Heart right ventricle (tissue), 16 donors: Measurements from ENCODE around the gene SLC12A3. TPM values are rescaled to one million over a fixed set of nuclear protein-coding genes. Genes with fewer than 3 reads are reported as not detected.

Source experiments
- ATAC-seq, 8 donors: fragments of 200-7000 bp; cut with Tn5 transposase; one replicate each; pipeline ENCODE4 v1.9.1; 2020; ENCODE audit warnings: mild to moderate bottlenecking in 8 of 8, moderate library complexity in 8 of 8, moderate number of reproducible peaks in 1 of 8
- DNase-seq, 2 donors: peaks; one replicate each; pipeline ENCODE4 v3.0.0-alpha.2; 2020
- H3K27ac ChIP-seq, 10 donors: fragments of 200-600 bp; sonication (generic) in 2 of 10; one replicate each; pipeline versions ENCODE4 v1.5.0 to v1.8.0; 2020 to 2022; ENCODE audit warnings: mild to moderate bottlenecking in 3 of 10
- H3K27me3 ChIP-seq, 7 donors: fragments of 200-600 bp; one replicate each; pipeline ENCODE4 v1.8.0; 2021 to 2022; ENCODE audit warnings: mild to moderate bottlenecking in 2 of 7
- H3K36me3 ChIP-seq, 9 donors: fragments of 200-600 bp; sonication (generic) in 1 of 9; one replicate each; pipeline versions ENCODE4 v1.5.0 to v1.8.0; 2020 to 2022; ENCODE audit warnings: mild to moderate bottlenecking in 2 of 9
- H3K4me1 ChIP-seq, 9 donors: fragments of 200-600 bp; sonication (generic) in 1 of 9; one replicate each; pipeline versions ENCODE4 v1.5.0 to v1.8.0; 2020 to 2022; ENCODE audit warnings: mild to moderate bottlenecking in 4 of 9
- H3K4me3 ChIP-seq, 10 donors: fragments of 200-600 bp; sonication (generic) in 2 of 10; one replicate each; pipeline versions ENCODE4 v1.5.0 to v1.8.0; 2020 to 2022; ENCODE audit warnings: mild to moderate bottlenecking in 7 of 10, moderate library complexity in 2 of 10
- H3K9me3 ChIP-seq, 11 donors: fragments of 200-600 bp in 10 of 11; sonication (generic) in 2 of 11; one replicate each; pipeline versions ENCODE4 v1.5.0 to v1.8.0; 2013 to 2022; ENCODE audit warnings: mild to moderate bottlenecking in 2 of 11, control low read depth in 1 of 11, moderate library complexity in 1 of 11
- WGBS, 2 donors: extraction: QIAGEN DNeasy Blood & Tissue Kit; methylation state at CpG; one replicate each; pipeline ENCODE4 v1.1.7; 2013; ENCODE audit warnings: inconsistent platforms in 1 of 2; 5-methylcytosine and 5-hydroxymethylcytosine counted together
- intact Hi-C, 10 donors: fragments of 100-400 bp; cut with DNase I; formaldehyde crosslinking; loops; one replicate each; pipeline versions ENCODE4 v1.11.1 to v1.14.2; 2022
- polyA plus RNA-seq, 2 donors: library from polyadenylated mRNA; stranded (reverse); fragments of 200-250 nt; gene quantifications; one replicate each; pipeline ENCODE4 v1.2.3, GENCODE V29; 2013
- total RNA-seq, 10 donors: library from RNA; stranded (reverse); fragmentation: NEBNext Ultra II Directional in 3 of 10; extraction: Animal tissue kit (Norgen Biotek cat#: 25700) in 3 of 10; gene quantifications; one replicate each; pipeline versions ENCODE4 v1.2.1 to v1.2.4, GENCODE V29; 2021 to 2023
- TF ChIP-seq, protein P1 (sequence below), 9 donors: fragments of 200-600 bp; sonication (generic) in 2 of 9; IDR thresholded peaks; one replicate each; pipeline versions ENCODE4 v1.5.0 to v1.8.0; 2021 to 2022; ENCODE audit warnings: antibody characterized with exemption in 9 of 9, mild to moderate bottlenecking in 5 of 9, moderate library complexity in 1 of 9
- donor health status: Arrhythmogenic right ventricular cardiomyopathy.
- donor health status: ischemic (EF 13 %, LVEDD 7.1; RV severe dilation, severe dysfunction).
- donor health status: healthy with polysubstance abuse.
- donor health status: DM: no; HTN: yes; CAD: no.
- donor health status: DM: no; HTN: no; CAD: no.
- donor health status: ischemic (EF 25% LVEDD 6.9; RV normal size, moderate dysfunction).
- donor health status: ischemic (EF 25% LVEDD 5.7; RV mildly dilated, moderate dysfunction).
- donor health status: healthy.
- donor health status: DM: yes; HTN: yes; CAD: no.
- donor health status: Ischemic cardiomyopathy.
- donor health status: ischemic (EF 35%, LVEDD 5.7; RV mildly dilated, moderate dysfunction).
- donor health status: nonischemic (EF 11% LVEDD 7.7; RV severe dilation, severe dysfunction).
- donor health status: DM: yes; HTN: yes; CAD: no.
- donor health status: PGD.
- donor health status: ischemic (EF 29% LVEDD 5.4; RV normal size, mild dysfunction).
- donor health status: nonischemic (EF 23%, LVEDD 6.1; RV moderate dilation, normal function).

Gene SLC12A3
- total and polyA plus RNA-seq, 12 donors = not detected

DNA sequence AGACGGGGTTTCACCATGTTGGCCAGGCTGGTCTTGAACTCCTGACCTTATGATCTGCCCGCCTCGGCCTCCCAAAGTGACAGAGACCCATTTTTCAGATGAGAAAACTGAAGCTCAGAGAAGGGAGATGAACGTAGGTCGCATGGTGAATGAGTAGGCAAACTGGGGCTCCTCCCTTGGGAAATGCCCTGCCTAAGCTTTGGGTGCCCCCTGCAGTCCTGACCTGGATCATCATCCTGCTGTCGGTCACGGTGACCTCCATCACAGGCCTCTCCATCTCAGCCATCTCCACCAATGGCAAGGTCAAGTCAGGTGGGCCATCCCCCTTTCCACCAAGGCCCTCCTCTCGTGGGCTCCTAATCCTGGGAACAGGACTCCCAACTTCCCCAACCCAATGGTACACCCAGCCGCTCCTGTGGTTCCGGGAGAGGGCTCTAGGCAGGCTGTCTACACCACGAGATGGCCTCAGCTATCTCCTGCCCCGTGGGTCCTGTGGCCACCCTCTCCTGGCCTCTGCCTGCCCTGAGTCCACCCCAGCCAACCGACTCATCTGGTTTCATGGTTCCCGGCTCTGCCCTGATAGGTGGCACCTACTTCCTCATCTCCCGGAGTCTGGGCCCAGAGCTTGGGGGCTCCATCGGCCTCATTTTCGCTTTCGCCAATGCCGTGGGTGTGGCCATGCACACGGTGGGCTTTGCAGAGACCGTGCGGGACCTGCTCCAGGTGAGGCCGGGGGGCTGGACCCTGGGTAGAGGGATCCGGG, 4.7 kb downstream of the SLC12A3 start:
- 87 to 88% methylated on average over 24 of the region's 24 CpGs for WGBS, 2 donors
- no peak for DNase-seq
- intact Hi-C loops = loop anchor here (5.0 to 10.0 kb wide), 13 partner anchors 48 to 298 kb away; partner anchors contain the start of gene HERPUD1 (in 2 of the 10)

DNA sequence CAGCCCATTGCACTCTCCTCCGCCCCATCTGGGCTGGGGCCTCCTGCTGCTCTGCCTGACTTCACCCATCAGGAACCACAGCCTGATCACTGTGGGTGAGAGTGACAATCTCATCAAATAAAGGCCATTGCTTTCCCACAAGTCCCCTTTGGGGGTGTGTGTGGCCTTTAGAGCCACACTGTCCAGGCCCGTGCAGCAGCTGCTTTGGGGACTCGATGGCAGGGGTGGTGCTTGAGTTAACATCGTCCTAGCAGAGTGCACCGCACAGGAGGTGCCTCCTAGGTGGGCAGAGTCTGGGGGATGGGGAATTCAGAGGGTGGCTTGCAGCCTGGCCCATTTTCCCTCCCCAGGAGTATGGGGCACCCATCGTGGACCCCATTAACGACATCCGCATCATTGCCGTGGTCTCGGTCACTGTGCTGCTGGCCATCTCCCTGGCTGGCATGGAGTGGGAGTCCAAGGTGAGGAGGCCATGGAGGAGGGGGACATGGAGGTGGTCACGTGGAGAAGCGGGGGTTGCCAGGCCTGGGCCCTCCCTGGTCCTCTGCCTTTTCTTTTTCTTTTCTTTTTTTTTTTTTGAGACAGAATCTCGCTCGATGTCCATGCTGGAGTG, 5.4 kb downstream of the SLC12A3 start:
- H3K36me3 ChIP-seq = no peaks in the 10 kb centered on the region
- ATAC-seq (no peak), DNase-seq (no peak)
- H3K9me3 ChIP-seq = no peaks in the 10 kb centered on the region
- no peak overlapping the region for H3K27ac ChIP-seq
- TF ChIP-seq, protein P1, sequence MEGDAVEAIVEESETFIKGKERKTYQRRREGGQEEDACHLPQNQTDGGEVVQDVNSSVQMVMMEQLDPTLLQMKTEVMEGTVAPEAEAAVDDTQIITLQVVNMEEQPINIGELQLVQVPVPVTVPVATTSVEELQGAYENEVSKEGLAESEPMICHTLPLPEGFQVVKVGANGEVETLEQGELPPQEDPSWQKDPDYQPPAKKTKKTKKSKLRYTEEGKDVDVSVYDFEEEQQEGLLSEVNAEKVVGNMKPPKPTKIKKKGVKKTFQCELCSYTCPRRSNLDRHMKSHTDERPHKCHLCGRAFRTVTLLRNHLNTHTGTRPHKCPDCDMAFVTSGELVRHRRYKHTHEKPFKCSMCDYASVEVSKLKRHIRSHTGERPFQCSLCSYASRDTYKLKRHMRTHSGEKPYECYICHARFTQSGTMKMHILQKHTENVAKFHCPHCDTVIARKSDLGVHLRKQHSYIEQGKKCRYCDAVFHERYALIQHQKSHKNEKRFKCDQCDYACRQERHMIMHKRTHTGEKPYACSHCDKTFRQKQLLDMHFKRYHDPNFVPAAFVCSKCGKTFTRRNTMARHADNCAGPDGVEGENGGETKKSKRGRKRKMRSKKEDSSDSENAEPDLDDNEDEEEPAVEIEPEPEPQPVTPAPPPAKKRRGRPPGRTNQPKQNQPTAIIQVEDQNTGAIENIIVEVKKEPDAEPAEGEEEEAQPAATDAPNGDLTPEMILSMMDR (IDR thresholded peaks at IDR 0.05) = no peak
- intact Hi-C loops = loop anchor here in 3 of 10 donors (5.0 to 10.0 kb wide), 3 partner anchors 47 to 294 kb away; no protein-coding TSS in a partner anchor
- no peak overlapping the region for H3K4me3 ChIP-seq
- WGBS, 2 donors = 94 to 97% methylated on average over 14 of the region's 14 CpGs
- H3K4me1 ChIP-seq = peaks cover 0 to 10% (median 6%) of the 10 kb centered on the region in 9 donors
- H3K27me3 ChIP-seq = no peaks in the 10 kb centered on the region

More for the DNA sequence above, 4.7 kb downstream of the SLC12A3 start:
- TF ChIP-seq, protein P1 (IDR thresholded peaks at IDR 0.05) = peak in 1 of 9 donors; percentile 27
- no peak overlapping the region for H3K4me3 ChIP-seq
- H3K4me1 ChIP-seq = peaks cover 0 to 10% (median 6%) of the 10 kb centered on the region in 9 donors
- no peaks in the 10 kb centered on the region for H3K27me3 ChIP-seq
- no peak overlapping the region for H3K27ac ChIP-seq
- no peak for ATAC-seq
- H3K9me3 ChIP-seq = no peaks in the 10 kb centered on the region
- H3K36me3 ChIP-seq = no peaks in the 10 kb centered on the region

DNA sequence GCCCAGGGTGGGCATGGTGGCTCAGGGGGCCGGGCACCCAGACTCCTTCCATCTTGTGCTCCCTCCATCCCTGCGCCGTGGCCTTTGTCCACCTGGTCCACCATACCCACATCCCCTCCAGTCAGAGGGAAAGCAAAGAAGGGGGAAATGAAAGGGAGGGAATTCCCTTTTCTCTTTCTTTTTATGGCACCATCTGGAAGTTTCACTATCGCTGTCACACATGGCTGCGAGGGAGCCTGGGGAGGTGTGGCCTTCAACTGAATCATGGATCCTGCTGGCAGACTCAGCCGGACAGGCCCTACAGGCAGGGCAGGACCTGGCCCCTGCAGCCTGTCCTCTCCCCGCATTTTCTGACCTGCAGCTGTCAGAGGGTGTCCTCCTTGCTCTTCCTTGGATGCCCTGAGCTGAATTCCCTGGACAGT, 6.2 kb downstream of the SLC12A3 start:
- Histone ChIP-seq H3K9me3 (no peaks in the 10 kb centered on the region), H3K27me3 (no peaks in the 10 kb centered on the region), H3K4me3 (no peak overlapping the region), H3K36me3 (no peaks in the 10 kb centered on the region), H3K27ac (no peak overlapping the region), H3K4me1 (peaks cover 0 to 10% (median 6%) of the 10 kb centered on the region in 9 donors)
- TF ChIP-seq, protein P1 (IDR thresholded peaks at IDR 0.05) = no peak
- no peak for DNase-seq
- peak in 5 of 8 donors; percentile 10 to 36 (median 23) for ATAC-seq
- intact Hi-C loops = loop anchor here in 3 of 10 donors (5.0 to 10.0 kb wide), 3 partner anchors 46 to 294 kb away; no protein-coding TSS in a partner anchor
- 75 to 77% methylated on average over 7 of the region's 7 CpGs for WGBS, 2 donors

DNA sequence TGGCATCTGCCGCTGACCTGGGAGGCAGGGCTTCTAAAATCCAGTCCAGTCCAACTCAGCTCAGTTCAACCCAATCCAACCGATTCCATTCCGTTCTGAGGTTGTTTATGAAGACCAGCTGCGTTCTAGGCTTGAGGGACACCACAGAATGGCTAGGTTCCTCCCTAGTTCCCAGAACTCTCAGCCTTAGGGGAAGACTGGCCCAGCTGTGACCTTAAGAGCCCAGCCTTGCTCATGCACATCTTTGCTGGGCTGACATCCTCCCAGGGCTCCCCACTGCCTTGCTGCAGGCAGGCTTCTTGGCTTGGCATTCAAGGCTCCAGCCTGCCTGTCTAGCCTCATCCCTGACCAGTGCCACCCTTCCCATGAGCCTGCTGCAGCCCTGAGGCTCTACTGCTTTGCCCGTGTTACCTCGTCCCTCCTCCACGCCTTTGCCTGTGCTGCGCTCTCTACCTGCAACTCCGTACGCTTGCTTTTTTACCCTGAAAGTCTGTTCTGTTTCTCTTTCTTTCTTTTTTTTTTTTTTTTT, 7.9 kb downstream of the SLC12A3 start:
- no peak for DNase-seq

More for the DNA sequence above, 7.9 kb downstream of the SLC12A3 start:
- Histone ChIP-seq H3K27ac (no peak overlapping the region), H3K27me3 (no peaks in the 10 kb centered on the region), H3K4me3 (no peak overlapping the region), H3K36me3 (no peaks in the 10 kb centered on the region), H3K4me1 (peaks cover 0 to 5% (median 0%) of the 10 kb centered on the region in 9 donors), H3K9me3 (no peaks in the 10 kb centered on the region)
- TF ChIP-seq, protein P1 (IDR thresholded peaks at IDR 0.05) = no peak
- intact Hi-C loops = loop anchor here in 3 of 10 donors (5.0 to 10.0 kb wide), 3 partner anchors 44 to 292 kb away; no protein-coding TSS in a partner anchor
- WGBS, 2 donors = 94% methylated on average over 10 of the region's 10 CpGs
- ATAC-seq = peak in 6 of 8 donors; percentile 13 to 58 (median 48)
